Mesenteric fat pad (tissue), 1 donor: ENCODE results near the gene PDE3B. TPM values are rescaled to one million over a fixed set of nuclear protein-coding genes. Genes with fewer than 3 reads are reported as not detected.
"Not testable (repeated sequence)": the region's sequence is repeated elsewhere in the genome, so short reads cannot be mapped to it uniquely, and the experiment has no call there.

Experiments used
- DNase-seq: peaks from one replicate; pipeline ENCODE4 v3.0.0-alpha.2; 2020; ENCODE audit warnings: low spot score
- total RNA-seq: library from RNA; stranded (reverse); fragmentation: NEBNext Ultra II Directional; extraction: Animal tissue kit (Norgen Biotek cat#: 25700); gene quantifications from one replicate; pipeline ENCODE4 v1.2.1, GENCODE V29; 2021
- donor health status: DM: yes; HTN: yes; CAD: no.

PDE3B gene
- total RNA-seq, 1 donor from 2014 or later = 71.5 TPM

DNA sequence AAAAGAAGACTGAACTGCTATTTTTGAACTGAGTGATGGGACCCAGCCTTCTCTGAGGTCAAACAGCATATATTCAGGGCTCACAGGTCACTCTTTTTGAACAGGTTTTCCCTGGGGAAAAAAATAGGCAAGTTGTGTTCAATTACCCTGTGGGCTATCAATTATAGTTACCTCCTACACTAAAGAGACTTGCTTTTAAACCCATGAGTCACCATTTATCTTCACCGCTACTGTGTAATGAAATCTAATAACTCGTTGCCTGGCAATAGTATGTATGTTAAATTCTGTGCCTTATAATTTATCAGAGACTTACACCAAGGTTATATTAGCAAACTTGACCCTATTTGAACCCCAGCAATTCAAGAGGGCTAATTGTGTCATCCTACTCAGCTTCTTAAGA is 149.9 kb downstream of the PDE3B start:
- DNase-seq = no peak

DNA sequence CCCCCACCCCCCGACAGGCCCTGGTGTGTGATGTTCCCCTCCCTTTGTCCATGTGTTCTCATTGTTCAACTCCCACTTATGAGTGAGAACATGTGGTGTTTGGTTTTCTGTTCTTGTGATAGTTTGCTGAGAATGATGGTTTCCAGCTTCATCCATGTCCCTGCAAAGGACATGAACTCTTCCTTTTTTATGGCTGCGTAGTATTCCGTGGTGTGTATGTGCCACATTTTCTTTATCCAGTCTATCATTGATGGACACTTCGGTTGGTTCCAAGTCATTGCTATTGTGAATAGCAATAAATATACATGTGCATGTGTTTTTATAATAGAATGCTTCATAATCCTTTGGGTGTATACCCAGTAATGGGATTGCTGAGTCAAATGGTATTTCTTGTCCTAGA is 152.4 kb downstream of the PDE3B start:
- not testable (repeated sequence) for DNase-seq

DNA sequence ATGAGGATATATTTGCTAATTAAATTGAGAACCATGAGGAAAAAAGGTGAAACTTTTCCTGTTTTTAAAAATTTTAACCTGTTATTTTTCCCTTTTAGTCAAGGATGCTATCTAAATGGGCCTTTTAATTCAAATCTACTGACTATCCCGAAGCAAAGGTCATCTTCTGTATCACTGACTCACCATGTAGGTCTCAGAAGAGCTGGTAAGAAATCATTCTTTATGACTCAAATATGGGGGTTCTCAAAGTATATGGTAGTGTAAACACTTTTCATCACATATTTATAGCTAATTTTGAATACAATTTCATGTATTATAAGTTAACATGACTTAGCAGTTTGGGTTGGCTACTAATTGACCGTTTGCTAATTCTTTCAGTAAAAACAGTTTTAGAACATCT is 160.2 kb downstream of the PDE3B start:
- DNase-seq = no peak

DNA sequence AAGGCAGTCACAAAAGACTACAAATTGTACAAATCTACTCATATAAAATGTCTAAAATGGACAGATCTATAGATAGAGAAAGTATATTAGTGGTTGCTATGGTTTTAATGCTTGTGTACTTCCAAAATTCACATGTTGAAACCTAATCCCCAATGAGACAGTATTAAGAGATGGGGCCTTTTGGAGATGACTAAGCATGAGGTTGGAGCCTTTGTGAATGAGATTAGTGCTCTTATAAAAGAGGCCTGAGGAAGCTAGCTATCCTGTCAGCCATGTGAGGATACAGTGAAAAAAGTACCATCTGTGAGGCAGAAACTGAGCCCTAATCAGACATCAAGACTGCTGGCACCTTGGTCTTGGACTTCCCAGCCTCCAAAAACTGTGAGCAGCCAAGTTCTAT is 165.9 kb downstream of the PDE3B start:
- no peak for DNase-seq

DNA sequence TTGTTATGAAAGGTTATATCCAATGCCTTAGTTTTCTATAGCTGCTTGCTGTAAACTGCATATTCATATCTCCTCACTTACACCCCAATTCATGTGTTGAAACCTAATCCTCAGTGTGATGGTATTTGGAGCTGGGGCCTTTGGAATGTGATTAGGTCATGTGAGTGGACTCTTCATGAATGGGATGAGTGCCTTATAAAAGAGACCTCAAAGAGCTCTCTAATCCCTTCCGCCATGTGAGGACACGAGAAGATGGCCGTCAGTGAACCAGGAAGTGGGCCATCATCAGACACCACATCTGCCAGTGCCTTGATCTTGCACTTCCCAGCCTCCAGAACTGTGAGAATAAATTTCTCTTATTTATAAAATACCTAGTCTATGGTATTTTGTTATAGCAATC is 169.2 kb downstream of the PDE3B start:
- no peak for DNase-seq

DNA sequence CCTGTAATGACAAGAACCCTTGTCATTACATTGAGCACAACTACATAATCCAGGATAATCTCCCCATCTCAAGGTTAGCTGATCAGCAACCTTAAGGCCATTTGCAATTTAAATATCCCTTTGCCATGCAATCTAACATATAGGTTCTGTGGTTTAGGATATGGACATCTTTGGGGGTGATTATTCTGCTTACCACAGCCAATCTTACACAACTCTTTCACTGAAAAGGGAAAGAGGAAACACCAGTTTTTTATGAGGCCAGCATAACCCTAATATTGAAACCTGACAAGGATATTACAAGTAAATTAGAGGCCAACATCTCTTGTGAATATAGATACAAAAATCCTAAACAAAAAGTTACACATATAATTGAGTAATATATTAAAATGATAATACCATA is 169.9 kb downstream of the PDE3B start:
- DNase-seq = no peak

DNA sequence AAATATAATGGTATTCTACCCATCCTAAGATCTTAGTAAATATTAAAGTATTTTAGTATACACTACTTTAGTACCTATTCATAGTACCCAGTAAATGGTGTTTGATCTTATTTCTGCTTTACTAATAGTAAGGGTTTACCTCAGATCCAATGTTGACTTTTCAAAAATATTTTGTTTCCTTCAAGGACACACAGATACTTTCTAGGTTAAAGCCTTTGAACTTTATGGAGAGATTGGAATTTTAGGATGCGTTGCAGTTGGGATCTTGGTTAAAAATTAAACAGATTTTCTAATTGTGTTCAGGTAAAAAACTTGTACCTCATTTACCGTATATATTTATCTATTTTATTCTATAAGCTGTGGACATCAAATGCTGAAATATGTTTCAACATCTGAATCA is 175.2 kb downstream of the PDE3B start:
- no peak for DNase-seq

DNA sequence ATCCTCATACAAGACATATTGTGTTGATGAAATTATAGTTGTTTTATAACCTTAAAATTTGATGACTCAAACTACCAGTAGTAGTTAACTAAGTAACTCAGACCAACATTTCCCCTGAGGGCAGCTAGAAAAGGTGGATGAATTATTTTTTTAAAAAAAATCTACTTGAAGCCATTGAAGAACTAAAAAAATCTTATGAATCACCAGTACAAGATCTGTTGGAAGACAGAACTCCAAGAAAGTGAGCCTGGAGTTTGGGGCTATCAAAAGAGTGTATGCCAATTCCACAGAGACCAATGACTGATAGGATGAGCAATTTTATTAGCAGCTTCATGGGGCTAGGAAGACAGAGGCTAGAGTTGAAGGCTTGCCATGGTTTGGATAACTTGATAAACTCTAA is 176.0 kb downstream of the PDE3B start:
- no peak for DNase-seq

DNA sequence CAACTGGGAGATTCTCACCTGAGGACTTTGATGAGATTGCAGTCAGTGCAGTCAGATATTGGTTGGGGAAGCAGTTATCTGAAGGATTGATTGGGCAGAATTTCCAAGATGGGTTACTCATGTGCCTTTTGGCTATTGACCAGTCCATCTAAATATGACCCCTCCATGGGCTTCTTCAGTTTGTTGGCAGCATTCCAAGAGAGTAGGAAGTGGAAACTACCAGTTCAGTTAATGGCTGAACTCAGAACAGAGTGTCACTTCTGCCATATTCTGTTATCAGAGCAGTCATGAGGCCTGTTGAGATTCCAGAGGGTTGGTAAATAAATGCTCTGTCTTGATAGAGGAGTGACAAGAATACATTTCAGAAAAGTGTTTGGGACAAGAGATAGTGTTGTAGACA is 177.4 kb downstream of the PDE3B start:
- DNase-seq = no peak

DNA sequence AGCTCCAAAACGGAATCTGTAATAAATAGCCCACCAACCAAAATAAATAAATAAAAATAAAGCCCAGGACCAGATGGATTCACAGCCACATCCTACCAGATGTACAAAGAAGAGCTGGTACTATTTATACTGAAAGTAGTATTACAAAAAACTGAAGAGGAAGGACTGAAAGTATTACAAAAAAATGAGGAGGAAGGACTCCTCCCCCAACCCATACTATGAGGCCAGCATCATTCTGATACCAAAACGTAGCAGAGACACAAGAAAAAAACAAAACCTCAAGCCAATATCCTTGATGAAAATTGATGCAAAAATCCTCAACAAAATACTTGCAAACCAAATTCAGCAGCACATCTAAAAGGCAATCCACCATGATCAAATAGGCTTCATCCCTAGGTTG is 183.0 kb downstream of the PDE3B start:
- no peak for DNase-seq

DNA sequence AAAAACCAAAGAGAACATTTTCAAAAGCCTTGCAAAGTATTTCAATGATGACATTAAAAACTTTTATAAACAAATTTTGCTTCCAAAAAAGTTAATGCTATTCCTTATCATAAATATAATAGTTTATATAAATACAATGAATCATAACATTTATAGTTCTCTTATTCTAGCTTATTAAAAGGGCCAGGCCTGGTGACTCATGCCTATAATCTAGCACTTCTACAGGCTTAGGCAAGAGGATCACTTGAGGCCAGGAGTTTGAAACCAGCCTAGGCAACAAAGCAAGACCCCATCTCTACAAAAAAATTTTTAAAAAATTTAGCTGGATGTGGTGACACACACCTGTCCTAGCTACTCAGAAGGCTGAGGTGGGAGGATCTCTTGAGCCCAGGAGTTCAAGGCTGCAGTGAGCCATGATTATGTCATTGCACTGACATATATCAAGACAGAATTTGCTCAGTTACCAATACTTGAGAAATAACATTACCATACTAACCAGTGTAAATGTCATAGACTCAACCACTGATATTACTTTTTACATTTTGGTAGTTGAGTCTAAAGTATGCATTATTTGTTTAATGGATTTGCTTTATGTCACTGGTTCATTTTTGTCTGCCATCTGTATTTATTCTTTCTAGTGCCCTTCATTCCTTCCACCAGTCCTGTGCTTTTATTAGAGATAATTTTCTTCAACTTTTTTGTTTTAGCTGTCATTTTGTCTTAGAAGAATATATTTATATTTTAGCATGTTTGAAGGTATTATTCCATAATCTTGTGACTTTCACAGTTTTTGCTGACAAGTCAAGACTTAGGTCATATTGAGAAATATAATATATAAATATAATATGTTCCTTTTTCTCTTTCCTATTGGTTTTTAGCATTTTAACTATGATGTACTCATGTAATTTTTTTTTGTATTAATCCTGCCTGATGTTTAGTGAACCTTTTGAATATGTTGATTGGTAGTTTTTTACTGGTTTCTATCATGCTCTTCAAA is 192.2 kb downstream of the PDE3B start:
- DNase-seq = no peak

DNA sequence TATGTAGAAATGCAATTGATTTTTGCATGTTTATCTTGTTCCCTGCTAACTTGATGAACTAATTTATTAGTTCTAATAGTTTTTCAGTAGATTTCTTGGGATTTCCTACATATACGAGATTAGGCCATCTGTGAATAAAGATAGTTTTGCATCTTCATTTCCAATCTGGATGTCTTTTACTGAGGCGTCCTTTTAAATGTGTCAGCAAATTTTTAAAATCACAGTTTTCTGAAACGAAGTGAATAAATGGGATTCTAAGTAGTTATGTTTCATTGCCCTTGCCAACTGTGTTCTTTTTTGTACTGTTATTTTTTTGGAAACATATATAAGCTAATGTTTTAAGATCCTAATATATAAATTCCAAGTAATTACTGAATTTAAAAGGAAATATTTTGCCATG is 198.4 kb downstream of the PDE3B start:
- no peak for DNase-seq

DNA sequence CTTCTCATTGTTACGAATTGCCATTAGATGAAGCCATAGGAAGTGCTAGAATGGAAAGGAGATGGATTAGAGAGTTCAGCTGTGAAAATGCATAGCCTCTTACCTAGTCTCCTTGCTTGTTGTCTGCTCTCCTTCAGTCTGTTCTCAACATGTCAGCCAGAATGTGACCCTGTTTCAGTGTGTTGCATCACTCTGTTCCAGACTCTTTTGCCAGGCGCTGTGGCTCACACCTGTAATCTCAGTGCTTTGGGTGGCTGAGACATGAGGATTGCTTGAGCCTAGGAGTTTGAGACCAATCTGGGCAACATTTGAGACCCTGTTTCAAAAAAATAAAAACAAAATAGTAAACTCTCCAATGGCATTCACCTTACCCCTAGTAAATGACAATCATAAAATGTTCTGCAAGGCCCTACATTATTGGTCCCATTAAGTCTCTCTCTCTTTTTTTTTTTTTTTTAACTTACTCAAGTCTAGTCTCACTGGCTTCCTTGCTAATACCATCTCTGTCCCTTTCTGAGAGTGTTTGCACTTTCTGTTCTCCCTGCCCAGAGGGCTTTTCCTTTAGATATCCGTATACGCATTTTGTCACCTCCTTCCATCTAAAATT is 209.1 kb downstream of the PDE3B start:
- no peak for DNase-seq

DNA sequence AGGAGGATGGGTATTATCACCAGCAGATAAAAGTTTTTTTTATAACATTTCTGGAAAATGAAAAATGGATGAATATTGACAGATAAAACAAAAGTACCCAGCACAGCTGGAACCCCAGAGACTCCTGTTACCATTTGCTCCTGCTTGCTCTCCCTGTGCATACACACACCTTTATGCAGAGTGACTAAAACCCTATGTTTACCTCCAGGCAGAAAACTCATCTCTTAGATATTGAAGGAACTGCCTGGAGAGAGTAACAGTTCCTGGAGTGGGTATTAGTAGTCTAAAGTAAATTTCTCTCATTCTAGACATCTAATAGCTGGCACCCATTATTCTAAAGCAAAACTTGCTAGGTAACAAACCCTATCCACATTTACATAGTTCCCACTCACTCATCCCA is 210.5 kb downstream of the PDE3B start:
- no peak for DNase-seq

DNA sequence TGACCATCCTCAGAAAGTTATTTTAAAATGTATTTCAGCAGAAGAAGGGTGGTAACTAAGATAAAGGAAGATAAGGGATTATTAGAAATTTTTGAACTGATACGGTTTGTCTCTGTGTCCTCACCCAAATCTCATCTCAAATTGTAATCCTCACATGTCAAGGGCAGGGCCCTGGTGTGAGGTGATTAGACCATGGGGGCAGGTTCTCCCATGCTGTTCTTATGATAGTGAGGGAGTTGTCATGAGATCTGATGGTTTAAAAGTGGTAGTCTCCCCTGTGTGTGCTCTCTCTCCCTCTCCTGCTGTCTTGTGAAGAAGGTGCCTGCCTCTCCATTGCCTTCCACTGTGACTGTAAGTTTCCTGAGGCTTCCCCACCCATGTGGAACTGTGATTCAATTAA is 212.3 kb downstream of the PDE3B start:
- DNase-seq = no peak

DNA sequence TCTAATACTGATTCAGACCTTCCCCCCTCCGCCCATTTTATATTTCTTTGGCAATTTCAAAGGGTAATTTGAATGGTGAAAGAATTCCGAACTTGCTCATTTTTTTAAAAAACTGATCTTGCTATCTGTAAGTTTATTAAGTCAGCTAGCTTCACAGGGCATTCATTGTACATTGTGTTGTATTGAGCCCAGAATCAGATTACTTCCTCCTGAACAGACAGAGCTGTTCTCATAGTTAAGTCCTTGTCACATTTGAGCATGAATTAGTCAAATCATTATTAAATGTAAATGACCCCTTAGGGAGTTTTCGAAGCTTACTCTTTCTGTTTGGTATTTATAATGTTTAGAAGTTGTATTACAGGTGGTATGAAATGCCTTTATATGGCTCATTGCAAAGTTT is 214.0 kb downstream of the PDE3B start:
- no peak for DNase-seq

DNA sequence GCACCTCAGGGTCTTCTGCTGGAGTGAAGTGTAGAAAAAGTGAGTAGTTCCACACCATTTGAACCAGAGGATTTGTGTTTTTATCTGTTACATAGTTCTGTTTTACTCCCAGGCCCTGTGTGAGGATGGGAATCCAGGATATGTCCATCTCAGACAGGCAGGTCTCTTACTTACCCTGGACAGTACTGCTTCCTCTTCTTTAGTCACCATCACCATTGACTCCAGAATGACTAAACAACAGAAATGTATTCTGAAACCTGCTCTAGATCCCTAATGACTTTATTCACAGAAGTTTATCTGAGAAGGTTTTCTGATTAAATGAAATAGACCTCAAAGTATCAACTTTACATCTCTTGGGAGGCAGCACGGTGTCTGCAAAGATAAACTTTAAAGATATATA is 214.8 kb downstream of the PDE3B start:
- no peak for DNase-seq

DNA sequence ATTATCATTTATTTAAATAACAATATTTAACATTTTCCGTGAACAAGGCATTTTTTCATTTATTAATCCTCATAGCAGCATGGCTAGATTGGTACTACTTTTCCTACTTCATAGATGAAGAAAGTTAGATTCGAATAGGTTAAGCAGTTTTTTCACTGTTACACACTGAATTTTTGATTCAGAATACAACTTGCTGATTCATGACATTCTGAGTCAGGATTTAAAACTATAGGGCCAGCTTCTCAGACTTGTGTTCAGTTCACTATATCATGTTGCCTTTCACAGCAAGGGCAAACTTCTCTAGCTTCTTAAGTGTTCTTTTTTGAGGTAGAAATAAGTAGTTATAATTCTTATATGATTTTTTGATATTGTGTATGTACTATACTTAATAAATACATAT is 216.9 kb downstream of the PDE3B start:
- no peak for DNase-seq

DNA sequence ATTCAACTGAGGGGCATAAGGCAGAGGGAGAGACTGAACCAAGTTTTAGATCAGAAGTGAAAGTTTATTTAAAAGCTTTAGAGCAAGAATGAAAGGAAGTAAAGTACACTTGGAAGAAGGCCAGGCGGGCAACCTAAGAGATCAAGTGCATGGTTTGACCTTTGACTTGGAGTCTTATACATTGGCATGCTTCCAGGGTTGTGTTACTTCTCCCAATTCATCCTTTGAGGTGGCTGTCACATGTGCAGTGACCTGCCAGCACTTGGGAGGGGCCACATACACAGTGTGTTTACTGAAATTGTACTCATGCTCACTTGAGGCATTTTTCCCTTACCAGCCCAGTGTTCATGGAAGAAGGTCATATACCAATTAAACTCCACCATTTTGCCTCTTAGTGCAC is 218.1 kb downstream of the PDE3B start:
- DNase-seq = no peak

DNA sequence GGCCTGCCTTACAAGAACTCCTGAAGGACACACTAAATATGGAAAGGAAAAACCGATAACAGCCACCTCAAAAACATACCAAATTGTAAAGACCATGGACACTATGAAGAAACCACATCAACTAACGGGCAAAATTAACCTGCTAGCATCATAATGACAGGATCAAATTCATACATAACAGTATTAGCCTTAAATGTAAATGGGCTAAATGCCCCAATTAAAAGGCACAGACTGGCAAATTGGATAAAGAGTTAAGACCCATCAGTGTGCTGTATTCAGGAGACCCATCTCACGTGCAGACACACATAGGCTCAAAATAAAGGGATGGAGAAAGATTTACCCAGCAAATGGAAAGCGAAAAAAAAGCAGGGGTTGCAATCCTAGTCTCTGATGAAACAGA is 220.2 kb downstream of the PDE3B start:
- DNase-seq = not testable (repeated sequence)

DNA sequence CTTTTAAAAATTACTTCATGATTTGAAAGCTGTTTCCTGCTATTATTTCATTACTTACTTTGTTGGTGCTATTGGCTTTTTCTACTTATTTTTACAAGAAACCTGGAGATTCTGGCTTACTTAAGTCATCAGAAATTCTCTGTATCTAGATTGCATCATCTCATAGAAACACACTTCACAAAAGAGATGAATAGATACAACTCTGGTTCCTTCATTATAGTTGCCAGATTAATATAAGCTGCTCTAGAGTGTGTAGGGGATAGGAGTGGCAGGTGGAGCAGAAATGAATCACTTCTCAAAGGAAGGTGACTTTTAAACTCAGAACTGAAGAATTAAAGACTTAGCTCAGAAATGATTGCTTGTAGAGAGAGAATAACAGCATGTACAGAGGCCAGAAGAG is 228.4 kb downstream of the PDE3B start:
- DNase-seq = no peak

DNA sequence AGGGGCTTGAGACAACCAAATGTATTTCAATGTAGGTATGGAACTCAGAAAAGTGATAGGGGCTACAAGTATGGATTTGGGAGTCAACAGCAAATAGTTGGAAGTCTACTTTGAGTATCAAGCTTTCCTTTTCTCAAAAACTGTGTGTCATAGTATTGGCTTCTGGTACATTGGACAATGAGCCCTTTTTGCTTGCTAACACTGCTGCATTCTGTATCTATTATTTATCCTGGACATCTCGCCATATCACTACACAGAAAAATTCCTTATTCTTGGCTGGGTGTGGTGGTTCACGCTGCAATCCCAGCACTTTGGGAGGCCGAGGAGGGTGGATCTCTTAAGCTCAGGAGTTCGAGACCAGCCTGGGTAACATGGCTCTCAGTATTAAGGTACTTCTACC is 230.0 kb downstream of the PDE3B start:
- no peak for DNase-seq

DNA sequence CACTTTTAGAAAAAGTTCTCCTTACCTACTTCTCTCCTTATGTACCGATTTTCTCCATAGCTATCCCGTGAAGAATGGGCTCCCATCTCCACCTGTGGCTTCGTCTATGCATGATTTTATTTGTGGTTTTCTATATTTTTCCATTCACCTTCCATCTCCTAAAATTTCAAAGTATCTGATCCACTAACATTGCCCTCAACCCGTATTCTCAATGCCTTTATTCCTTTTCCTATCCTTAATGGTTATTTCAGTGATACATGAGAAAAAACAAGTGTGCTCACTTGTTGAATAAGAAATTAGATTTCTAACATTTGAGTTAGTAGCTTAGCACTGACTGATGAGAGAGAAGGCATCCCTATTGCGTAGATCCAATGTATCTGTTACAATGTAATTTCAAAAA is 231.6 kb downstream of the PDE3B start:
- DNase-seq = no peak
